Measurements from ENCODE around the gene FAT1.

DNA sequence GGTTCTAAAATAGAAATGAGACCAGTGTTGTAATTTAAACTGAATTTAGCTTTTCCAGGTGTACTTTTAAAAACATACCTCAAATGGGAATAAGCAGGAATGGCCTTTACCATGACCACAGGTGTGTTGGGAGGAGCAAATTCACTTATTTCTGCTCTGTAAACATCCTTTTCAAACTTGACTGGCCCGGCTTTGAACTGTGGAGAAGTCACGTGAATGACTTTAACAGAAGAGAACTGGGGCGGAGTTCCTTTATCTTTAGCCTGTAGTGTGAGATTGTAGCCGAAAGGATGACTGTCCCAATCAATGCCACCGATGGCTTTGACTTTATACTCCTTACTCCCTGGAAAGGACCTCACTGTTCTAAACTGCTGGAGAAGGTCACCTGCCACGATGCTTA lies 15.1 kb downstream of the FAT1 start:
- TF ChIP-seq CTCF (IDR thresholded peaks at IDR 0.05; ENCODE audit: low read depth, low read length, poor library complexity, severe bottlenecking) (no peak), EZH2phosphoT487 (IDR thresholded peaks at IDR 0.05; ENCODE audit: borderline replicate concordance, low read length) (no peak)

Data from DOHH2 (cell line).